Measurements from ENCODE around the gene UCHL3.
"Not testable (repeated sequence)": the region's sequence is repeated elsewhere in the genome, so short reads cannot be mapped to it uniquely, and the experiment has no call there.

UCHL3 gene

DNA sequence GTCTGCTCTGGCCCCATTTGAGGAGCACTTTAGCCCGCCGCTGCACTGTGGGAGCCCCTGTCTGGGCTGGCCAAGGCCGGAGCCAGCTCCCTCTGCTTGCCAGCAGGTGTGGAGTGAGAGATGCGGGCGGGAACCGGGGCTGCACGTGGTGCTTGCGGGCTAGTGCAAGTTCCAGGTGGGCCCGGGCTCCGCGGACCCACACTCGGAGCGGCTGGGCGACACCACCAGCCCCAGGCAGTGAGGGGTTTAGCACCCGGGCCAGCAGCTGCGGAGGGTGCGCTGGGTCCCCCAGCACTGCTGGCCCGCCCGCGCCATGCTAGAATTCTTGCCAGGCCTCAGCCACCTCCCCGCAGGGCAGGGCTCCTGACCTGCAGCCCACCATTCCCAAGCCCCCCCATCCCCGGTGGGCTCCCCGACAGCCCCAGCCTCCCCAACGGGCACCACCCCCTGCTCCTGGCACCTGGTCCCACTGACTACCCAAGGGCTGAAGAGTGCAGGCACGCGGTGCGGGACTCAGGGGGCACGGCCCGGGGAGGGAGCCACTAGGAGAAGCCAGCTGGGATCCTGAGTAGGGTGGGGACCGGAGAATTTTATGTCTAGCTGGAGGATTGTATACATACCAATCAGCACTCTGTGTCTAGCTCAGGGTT lies 31.0 kb upstream of the UCHL3 start:
- Histone ChIP-seq H3K4me1 (ENCODE audit: control insufficient read depth, insufficient read depth, low read length) (no peaks in the 10 kb centered on the region), H3K9me3 (ENCODE audit: control insufficient read depth, low read length) (no peaks in the 10 kb centered on the region)
- WGBS, 2 experiments, result 96% methylated on average over 30 of the region's 30 CpGs

DNA sequence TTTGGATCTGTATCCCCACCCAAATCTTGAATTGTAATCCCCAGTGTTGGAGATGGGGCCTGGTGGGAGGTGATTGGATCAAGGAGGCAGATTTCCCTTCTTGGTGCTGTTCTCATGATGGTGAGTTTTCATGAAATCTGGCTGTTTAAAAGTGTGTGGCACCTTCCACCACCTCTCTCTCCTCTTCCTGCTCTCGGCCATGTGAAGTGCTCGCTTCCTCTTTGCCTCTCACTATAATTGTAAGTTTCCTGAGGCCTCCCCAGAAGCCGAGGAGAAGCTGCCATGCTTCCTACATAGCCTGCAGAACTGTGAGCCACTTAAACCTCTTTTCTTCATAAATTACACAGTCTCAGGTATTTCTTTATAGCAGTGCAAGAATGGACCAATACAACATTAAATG lies 27.6 kb upstream of the UCHL3 start:
- Histone ChIP-seq H3K27ac (ENCODE audit: insufficient read depth, low read depth, low read length, poor library complexity, severe bottlenecking) (no peak overlapping the region), H3K36me3 (ENCODE audit: control insufficient read depth, insufficient read depth, low read length) (no peaks in the 10 kb centered on the region), H3K4me1 (ENCODE audit: control insufficient read depth, insufficient read depth, low read length) (no peaks in the 10 kb centered on the region), H3K4me3 (ENCODE audit: insufficient read depth, low read depth, low read length) (no peak overlapping the region), H3K9me3 (ENCODE audit: control insufficient read depth, low read length) (no peaks in the 10 kb centered on the region), H3K27me3 (ENCODE audit: control insufficient read depth, insufficient read depth, low read length, poor library complexity, severe bottlenecking) (no peaks in the 10 kb centered on the region)
- WGBS, 2 experiments, result 91 to 94% methylated on average over 2 to 3 of the region's 3 CpGs

More for the DNA sequence above, 31.0 kb upstream of the UCHL3 start:
- Histone ChIP-seq H3K4me3 (ENCODE audit: insufficient read depth, low read depth, low read length) (no peak overlapping the region), H3K27me3 (ENCODE audit: control insufficient read depth, insufficient read depth, low read length, poor library complexity, severe bottlenecking) (no peaks in the 10 kb centered on the region), H3K36me3 (ENCODE audit: control insufficient read depth, insufficient read depth, low read length) (no peaks in the 10 kb centered on the region), H3K27ac (ENCODE audit: insufficient read depth, low read depth, low read length, poor library complexity, severe bottlenecking) (no peak overlapping the region)

DNA sequence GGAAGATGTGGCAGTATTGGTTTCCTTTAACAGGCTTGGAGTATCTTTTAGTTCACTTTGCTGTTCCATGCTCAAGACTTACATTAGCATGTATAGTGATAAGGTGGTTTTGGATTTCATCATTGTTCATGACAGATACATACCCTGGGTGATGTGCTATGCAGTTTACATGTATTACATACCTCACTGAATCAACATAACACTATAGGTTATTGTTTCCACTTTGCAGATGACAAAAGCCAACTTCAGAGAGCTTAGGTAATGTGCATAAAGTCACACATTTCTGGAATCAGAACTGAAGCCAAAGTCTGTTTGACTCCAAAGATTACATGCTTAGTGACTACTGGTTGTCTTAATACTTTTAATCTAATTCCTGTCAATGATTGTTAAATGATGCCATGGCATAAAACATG lies 19.0 kb upstream of the UCHL3 start:
- Histone ChIP-seq H3K36me3 (ENCODE audit: control insufficient read depth, insufficient read depth, low read length) (peaks cover 3% of the 10 kb centered on the region), H3K27me3 (ENCODE audit: control insufficient read depth, insufficient read depth, low read length, poor library complexity, severe bottlenecking) (no peaks in the 10 kb centered on the region)

DNA sequence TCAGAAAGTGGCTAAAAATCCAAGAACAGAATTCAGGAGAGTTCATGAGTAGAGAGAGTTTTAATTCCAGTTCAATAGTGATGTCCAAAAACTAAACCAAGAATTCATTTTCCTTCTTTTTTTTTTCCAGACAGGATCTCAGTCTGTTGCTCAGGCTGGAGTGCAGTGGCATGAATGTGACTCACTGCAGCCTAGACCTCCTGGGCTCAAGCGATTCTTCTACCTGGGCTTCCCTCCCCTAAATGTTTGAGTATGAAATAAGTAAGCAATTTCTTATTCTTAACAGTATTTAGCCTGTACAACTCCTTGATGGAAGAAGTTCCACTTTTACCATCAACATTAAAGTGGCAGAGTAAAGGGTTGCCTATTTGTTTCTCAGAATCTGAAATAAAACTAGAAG lies 15.7 kb upstream of the UCHL3 start:
- no peaks in the 10 kb centered on the region for H3K27me3 ChIP-seq (ENCODE audit: control insufficient read depth, insufficient read depth, low read length, poor library complexity, severe bottlenecking)
- no peaks in the 10 kb centered on the region for H3K9me3 ChIP-seq (ENCODE audit: control insufficient read depth, low read length)
- H3K36me3 ChIP-seq (ENCODE audit: control insufficient read depth, insufficient read depth, low read length), result no peaks in the 10 kb centered on the region
- WGBS, 2 experiments, result 100% methylated on average over 1 of the region's 1 CpG; no CpG with 5 or more reads in 1 of the 2 experiments
- H3K4me1 ChIP-seq (ENCODE audit: control insufficient read depth, insufficient read depth, low read length), result peaks cover 3% of the 10 kb centered on the region
- H3K27ac ChIP-seq (ENCODE audit: insufficient read depth, low read depth, low read length, poor library complexity, severe bottlenecking), result no peak overlapping the region
- no peak overlapping the region for H3K4me3 ChIP-seq (ENCODE audit: insufficient read depth, low read depth, low read length)

More for the DNA sequence above, 19.0 kb upstream of the UCHL3 start:
- Histone ChIP-seq H3K4me3 (ENCODE audit: insufficient read depth, low read depth, low read length) (no peak overlapping the region), H3K4me1 (ENCODE audit: control insufficient read depth, insufficient read depth, low read length) (no peaks in the 10 kb centered on the region), H3K9me3 (ENCODE audit: control insufficient read depth, low read length) (no peaks in the 10 kb centered on the region), H3K27ac (ENCODE audit: insufficient read depth, low read depth, low read length, poor library complexity, severe bottlenecking) (no peak overlapping the region)

DNA sequence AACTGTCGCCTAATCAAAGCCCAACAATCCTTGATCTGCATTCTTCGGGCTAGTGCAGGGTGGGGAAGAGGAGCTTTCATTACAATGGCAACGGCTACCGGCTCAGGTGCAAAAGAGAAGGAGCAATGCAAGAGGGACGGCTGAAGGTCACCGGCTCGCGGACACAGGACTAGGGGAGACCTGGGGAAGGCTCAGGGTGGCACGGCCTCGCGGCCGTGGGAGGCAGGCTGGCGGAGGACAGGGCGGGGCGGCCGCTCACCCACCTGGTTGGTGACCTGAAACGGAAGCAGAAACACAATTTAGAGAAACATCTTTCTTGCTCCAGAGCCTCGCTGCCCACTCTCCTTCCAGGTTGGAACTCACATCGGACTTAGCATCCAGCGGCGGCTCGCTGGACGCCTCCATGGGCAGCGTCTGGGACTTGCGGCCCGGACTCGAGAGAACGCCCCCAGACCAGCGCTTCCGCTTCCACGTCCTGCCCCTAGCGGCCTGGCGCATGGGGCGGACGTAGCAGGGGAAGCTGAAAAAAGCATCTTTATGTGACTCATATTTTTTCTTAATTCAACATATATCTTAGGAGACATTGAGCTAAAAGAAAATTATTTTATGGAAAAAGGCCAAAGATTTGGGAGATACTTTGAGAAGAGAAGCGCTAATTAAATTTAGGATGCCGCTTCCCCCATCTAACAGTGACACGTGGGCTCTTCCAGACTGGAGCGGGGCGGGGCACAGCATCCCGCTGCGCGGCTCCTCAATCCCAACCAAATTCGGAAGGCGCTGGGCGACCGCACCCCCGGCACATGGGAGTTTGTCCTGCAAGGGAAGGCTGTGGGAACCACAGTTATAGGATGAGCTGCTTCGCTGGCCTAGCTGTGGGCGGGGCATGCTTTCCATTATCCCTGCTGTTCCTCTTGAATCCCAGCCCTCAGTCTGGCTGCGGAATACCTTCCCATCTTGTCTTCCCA lies 11.9 kb upstream of the UCHL3 start, which contains the start of gene COMMD6:
COMMD6 (minus strand) TSS at position 441 of the 965 bp plus-strand sequence; CDS start at position 405, 36 bp downstream.
- no peaks in the 10 kb centered on the region for H3K36me3 ChIP-seq (ENCODE audit: control insufficient read depth, insufficient read depth, low read length)
- H3K27ac ChIP-seq (ENCODE audit: insufficient read depth, low read depth, low read length, poor library complexity, severe bottlenecking), result peak within 1 kb of the TSS; percentile 72
- WGBS, 2 experiments, result 1% methylated on average over 47 to 48 of the region's 51 CpGs
- peaks cover 3% of the 10 kb centered on the region for H3K4me1 ChIP-seq (ENCODE audit: control insufficient read depth, insufficient read depth, low read length)
- H3K9me3 ChIP-seq (ENCODE audit: control insufficient read depth, low read length), result no peaks in the 10 kb centered on the region
- H3K27me3 ChIP-seq (ENCODE audit: control insufficient read depth, insufficient read depth, low read length, poor library complexity, severe bottlenecking), result no peaks in the 10 kb centered on the region
- H3K4me3 ChIP-seq (ENCODE audit: insufficient read depth, low read depth, low read length), result peak within 1 kb of the TSS; percentile 98

DNA sequence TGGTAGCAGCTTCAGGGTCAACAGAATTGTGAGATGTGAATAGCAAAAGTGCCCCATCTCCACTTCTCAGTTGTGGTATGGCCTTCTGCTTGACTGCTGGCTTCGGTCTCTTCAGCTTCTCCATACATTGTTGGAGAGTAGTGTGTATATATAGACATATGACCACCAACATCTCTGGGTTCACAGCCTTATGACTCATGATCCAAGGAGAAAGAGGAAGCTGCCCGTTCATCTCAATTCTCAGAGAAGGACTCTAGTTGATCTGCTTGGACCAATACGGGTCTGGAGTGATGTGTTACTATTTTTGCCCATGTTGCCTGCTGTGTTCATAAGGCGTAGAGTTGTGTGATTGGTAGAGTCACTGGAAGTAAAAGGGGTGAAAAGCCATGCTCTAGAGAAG lies 8.3 kb upstream of the UCHL3 start:
- H3K4me1 ChIP-seq (ENCODE audit: control insufficient read depth, insufficient read depth, low read length), result no peaks in the 10 kb centered on the region
- H3K36me3 ChIP-seq (ENCODE audit: control insufficient read depth, insufficient read depth, low read length), result no peaks in the 10 kb centered on the region
- H3K4me3 ChIP-seq (ENCODE audit: insufficient read depth, low read depth, low read length), result no peak overlapping the region
- no peaks in the 10 kb centered on the region for H3K9me3 ChIP-seq (ENCODE audit: control insufficient read depth, low read length)
- H3K27me3 ChIP-seq (ENCODE audit: control insufficient read depth, insufficient read depth, low read length, poor library complexity, severe bottlenecking), result no peaks in the 10 kb centered on the region
- H3K27ac ChIP-seq (ENCODE audit: insufficient read depth, low read depth, low read length, poor library complexity, severe bottlenecking), result no peak overlapping the region
- 89 to 93% methylated on average over 3 to 4 of the region's 4 CpGs for WGBS, 2 experiments

DNA sequence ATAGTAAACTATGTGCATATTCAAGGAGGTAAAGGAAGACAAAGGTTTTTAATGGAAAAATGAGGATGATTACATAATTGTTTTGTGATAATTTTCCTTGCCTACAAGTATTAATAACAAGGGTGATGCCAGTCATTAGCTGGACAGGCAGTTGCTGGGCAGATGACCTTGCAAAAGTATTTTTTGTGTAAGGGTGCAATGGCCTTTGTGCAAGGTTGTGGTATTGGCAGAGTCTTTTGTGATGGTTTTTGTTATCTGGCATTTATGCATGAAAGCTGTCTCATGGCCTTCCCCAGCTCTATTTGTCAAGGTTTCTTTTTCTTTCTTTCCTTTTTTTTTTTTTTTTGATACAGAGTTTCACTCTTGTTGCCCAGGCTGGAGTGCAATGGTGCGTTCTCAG lies 7.6 kb upstream of the UCHL3 start:
- no peaks in the 10 kb centered on the region for H3K9me3 ChIP-seq (ENCODE audit: control insufficient read depth, low read length)
- H3K4me1 ChIP-seq (ENCODE audit: control insufficient read depth, insufficient read depth, low read length), result no peaks in the 10 kb centered on the region
- no peaks in the 10 kb centered on the region for H3K36me3 ChIP-seq (ENCODE audit: control insufficient read depth, insufficient read depth, low read length)
- WGBS, 2 experiments, result 91 to 100% methylated on average over 1 of the region's 1 CpG
- H3K27me3 ChIP-seq (ENCODE audit: control insufficient read depth, insufficient read depth, low read length, poor library complexity, severe bottlenecking), result no peaks in the 10 kb centered on the region
- no peak overlapping the region for H3K4me3 ChIP-seq (ENCODE audit: insufficient read depth, low read depth, low read length)
- H3K27ac ChIP-seq (ENCODE audit: insufficient read depth, low read depth, low read length, poor library complexity, severe bottlenecking), result no peak overlapping the region

DNA sequence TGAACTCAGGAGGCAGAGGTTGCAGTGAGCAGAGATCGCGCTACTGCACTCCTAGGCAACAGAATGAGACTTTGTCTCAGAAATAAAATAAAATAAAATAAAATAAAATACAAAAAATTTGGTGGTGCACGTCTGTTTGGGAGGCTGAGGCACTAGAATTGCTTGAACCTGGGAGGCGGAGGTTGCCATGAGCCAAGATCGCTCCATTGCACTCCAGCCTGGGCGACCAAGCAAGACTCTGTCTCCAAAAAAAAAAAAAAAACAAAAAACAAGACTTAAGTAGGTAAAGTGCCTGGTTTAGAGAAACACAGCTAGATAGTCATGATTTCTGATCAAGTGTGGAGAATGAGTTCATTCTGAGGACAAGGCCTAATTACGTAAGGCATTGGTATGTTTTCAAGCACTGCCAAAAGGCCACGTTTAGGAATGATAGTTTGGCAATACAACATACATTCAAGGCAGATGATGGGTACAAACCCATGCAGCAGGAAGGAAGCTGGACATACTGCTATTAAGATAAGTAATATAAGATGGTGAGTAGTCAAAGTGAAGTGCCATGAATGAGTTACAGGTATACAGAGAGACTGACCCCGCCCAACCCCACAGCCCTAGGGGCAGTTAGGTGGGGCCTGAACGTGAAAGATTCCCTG lies 4.8 kb upstream of the UCHL3 start:
- Histone ChIP-seq H3K27ac (ENCODE audit: insufficient read depth, low read depth, low read length, poor library complexity, severe bottlenecking) (no peak overlapping the region), H3K4me1 (ENCODE audit: control insufficient read depth, insufficient read depth, low read length) (peaks cover 5% of the 10 kb centered on the region), H3K4me3 (ENCODE audit: insufficient read depth, low read depth, low read length) (no peak overlapping the region), H3K9me3 (ENCODE audit: control insufficient read depth, low read length) (no peaks in the 10 kb centered on the region), H3K36me3 (ENCODE audit: control insufficient read depth, insufficient read depth, low read length) (no peaks in the 10 kb centered on the region), H3K27me3 (ENCODE audit: control insufficient read depth, insufficient read depth, low read length, poor library complexity, severe bottlenecking) (no peaks in the 10 kb centered on the region)
- 89 to 91% methylated on average over 9 to 10 of the region's 10 CpGs for WGBS, 2 experiments

DNA sequence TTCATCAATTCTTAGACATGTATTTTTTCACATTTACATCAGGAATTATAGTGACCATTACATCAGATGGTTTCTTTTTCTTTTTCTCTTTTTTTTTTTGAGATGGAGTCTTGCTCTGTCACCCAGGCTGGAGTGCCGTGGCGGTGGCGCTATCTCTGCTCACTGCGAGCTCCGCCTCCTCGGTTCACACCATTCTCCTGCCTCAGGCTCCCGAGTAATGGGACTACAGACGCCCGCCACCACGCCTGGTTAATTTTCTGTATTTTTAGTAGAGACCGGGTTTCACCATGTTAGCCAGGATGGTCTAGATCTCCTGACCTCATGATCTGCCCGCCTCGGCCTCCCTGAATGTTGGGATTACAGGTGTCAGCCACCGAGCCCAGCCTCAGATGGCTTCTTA lies 4.2 kb upstream of the UCHL3 start:
- not testable (repeated sequence) for H3K4me1 ChIP-seq (ENCODE audit: control insufficient read depth, insufficient read depth, low read length); H3K9me3 ChIP-seq (ENCODE audit: control insufficient read depth, low read length); H3K36me3 ChIP-seq (ENCODE audit: control insufficient read depth, insufficient read depth, low read length); H3K27ac ChIP-seq (ENCODE audit: insufficient read depth, low read depth, low read length, poor library complexity, severe bottlenecking); H3K4me3 ChIP-seq (ENCODE audit: insufficient read depth, low read depth, low read length); H3K27me3 ChIP-seq (ENCODE audit: control insufficient read depth, insufficient read depth, low read length, poor library complexity, severe bottlenecking)
- WGBS, 2 experiments, result 82 to 84% methylated on average over 14 of the region's 14 CpGs

DNA sequence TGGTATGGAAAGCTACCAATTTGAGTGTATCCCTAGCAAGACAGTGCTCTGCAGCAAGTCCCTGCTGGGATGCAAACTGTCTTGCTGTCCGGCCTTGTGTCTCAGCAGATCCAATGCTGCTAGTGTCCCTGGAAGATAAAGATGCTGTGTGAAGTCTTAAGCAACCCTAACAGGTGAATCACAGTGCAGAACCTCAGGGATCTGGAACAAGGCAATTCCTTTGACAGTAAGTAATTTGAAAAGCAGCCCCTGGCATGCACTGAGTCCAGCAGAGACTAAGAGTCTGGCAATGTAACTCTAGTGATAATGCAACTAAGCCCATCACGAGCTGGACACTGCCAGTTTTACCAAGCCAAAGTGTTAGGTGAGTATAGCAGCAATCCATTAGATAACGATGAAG lies 1.7 kb upstream of the UCHL3 start:
- Histone ChIP-seq H3K4me1 (ENCODE audit: control insufficient read depth, insufficient read depth, low read length) (peaks cover 5% of the 10 kb centered on the region), H3K9me3 (ENCODE audit: control insufficient read depth, low read length) (no peaks in the 10 kb centered on the region), H3K27me3 (ENCODE audit: control insufficient read depth, insufficient read depth, low read length, poor library complexity, severe bottlenecking) (no peaks in the 10 kb centered on the region), H3K27ac (ENCODE audit: insufficient read depth, low read depth, low read length, poor library complexity, severe bottlenecking) (no peak overlapping the region), H3K4me3 (ENCODE audit: insufficient read depth, low read depth, low read length) (no peak overlapping the region), H3K36me3 (ENCODE audit: control insufficient read depth, insufficient read depth, low read length) (no peaks in the 10 kb centered on the region)
- WGBS, 2 experiments, result 97% methylated on average over 3 of the region's 3 CpGs
